ENCODE measurements around the gene SETD1A.

Gene SETD1A

GRCh38 chr16:30953511-30954124, 3.9 kb upstream of the SETD1A start:
- DNase-seq (ENCODE audit: low spot score): peak; percentile 89

- no peak for DNase-seq (ENCODE audit: low spot score)
Observed at GRCh38 chr16:30954993-30955392, 2.6 kb upstream of the SETD1A start.

- DNase-seq (ENCODE audit: low spot score): peak; percentile 90
Observed at GRCh38 chr16:30956601-30957455, 726 bp upstream of the SETD1A start.

GRCh38 chr16:30958175-30959079, 873 bp downstream of the SETD1A start:
- peak; percentile 80 for DNase-seq (ENCODE audit: low spot score)

- DNase-seq (ENCODE audit: low spot score): no peak
Observed at GRCh38 chr16:30961384-30961783, 3.8 kb downstream of the SETD1A start.

GRCh38 chr16:30963925-30964511, 6.5 kb downstream of the SETD1A start:
- DNase-seq (ENCODE audit: low spot score): no peak

GRCh38 chr16:30964574-30965226, 7.1 kb downstream of the SETD1A start:
- DNase-seq (ENCODE audit: low spot score): no peak

GRCh38 chr16:30965436-30965835, 7.9 kb downstream of the SETD1A start:
- no peak for DNase-seq (ENCODE audit: low spot score)

- no peak for DNase-seq (ENCODE audit: low spot score)
Observed at GRCh38 chr16:30966033-30966619, 8.6 kb downstream of the SETD1A start.

- DNase-seq (ENCODE audit: low spot score): no peak
Observed at GRCh38 chr16:30967795-30968194, 10.2 kb downstream of the SETD1A start.

- no peak for DNase-seq (ENCODE audit: low spot score)
Observed at GRCh38 chr16:30969246-30969842, 11.8 kb downstream of the SETD1A start.

GRCh38 chr16:30971298-30971697, 13.7 kb downstream of the SETD1A start:
- DNase-seq (ENCODE audit: low spot score): no peak

GRCh38 chr16:30972872-30973271, 15.3 kb downstream of the SETD1A start:
- no peak for DNase-seq (ENCODE audit: low spot score)

GRCh38 chr16:30974348-30974747, 16.8 kb downstream of the SETD1A start:
- no peak for DNase-seq (ENCODE audit: low spot score)

GRCh38 chr16:30976486-30976885, 18.9 kb downstream of the SETD1A start:
- no peak for DNase-seq (ENCODE audit: low spot score)

- no peak for DNase-seq (ENCODE audit: low spot score)
Observed at GRCh38 chr16:30977502-30977901, 19.9 kb downstream of the SETD1A start.

GRCh38 chr16:30979170-30980022, 21.8 kb downstream of the SETD1A start:
- no peak for DNase-seq (ENCODE audit: low spot score)

GRCh38 chr16:30980023-30980371, 22.4 kb downstream of the SETD1A start:
- DNase-seq (ENCODE audit: low spot score): no peak

GRCh38 chr16:30980434-30980833, 22.9 kb downstream of the SETD1A start:
- no peak for DNase-seq (ENCODE audit: low spot score)

- DNase-seq (ENCODE audit: low spot score): no peak
Observed at GRCh38 chr16:30980959-30981358, 23.4 kb downstream of the SETD1A start.

Data from ecto neural progenitor cell (in vitro differentiated cells).